CD4-positive, alpha-beta T cell (primary cell): ENCODE data around the gene SENP6. TPM values are rescaled to one million over a fixed set of nuclear protein-coding genes. Genes with fewer than 3 reads are reported as not detected.
"Not testable (repeated sequence)": the region's sequence is repeated elsewhere in the genome, so short reads cannot be mapped to it uniquely, and the experiment has no call there.

Experiments
- ATAC-seq: fragments of 200-7000 bp; cut with Tn5 transposase; one replicate; pipeline ENCODE4 v1.10.0; 2022; ENCODE audit warnings: mild to moderate bottlenecking; ENCODE audit not compliant: poor library complexity
- CTCF ChIA-PET: fragments of 350-600 bp; sonication (Branson Sonifier 250); formaldehyde crosslinking; loops from one replicate; lab custom pipeline; 2021; ENCODE audit warnings: antibody characterized with exemption, inconsistent platforms; lab: Charles Lee
- POLR2A ChIA-PET: fragments of 350-600 bp; sonication (Branson Sonifier 250); formaldehyde crosslinking; loops from one replicate; lab custom pipeline; 2021; ENCODE audit warnings: antibody characterized with exemption, inconsistent platforms; lab: Charles Lee
- DNase-seq, 14 experiments: peaks; one replicate each; pipeline ENCODE4 v3.0.0-alpha.2; 2013 to 2020; ENCODE audit warnings: mixed read lengths in 2 of 14
- H3K27ac ChIP-seq, 2 donors: one replicate each; pipeline versions ENCODE4 v1.5.1 to v1.7.0; 2013; ENCODE audit warnings: low read length in 2 of 2, low read depth in 1 of 2, mild to moderate bottlenecking in 1 of 2
- H3K27me3 ChIP-seq, 2 experiments: 1 replicate in 1 of 2; 2 replicates in 1 of 2; pipeline versions ENCODE4 v1.6.1 to v1.7.0; 2013; ENCODE audit warnings: low read length in 2 of 2, control low read depth in 1 of 2, mild to moderate bottlenecking in 1 of 2, moderate library complexity in 1 of 2; ENCODE audit not compliant: insufficient read depth in 2 of 2, control insufficient read depth in 1 of 2
- H3K36me3 ChIP-seq: one replicate; pipeline ENCODE4 v1.6.1; 2013; ENCODE audit warnings: low read length, control low read depth; ENCODE audit not compliant: insufficient read depth
- H3K4me1 ChIP-seq: one replicate; pipeline ENCODE4 v1.6.1; 2013; ENCODE audit warnings: low read length, control low read depth; ENCODE audit not compliant: insufficient read depth
- H3K4me3 ChIP-seq: one replicate; pipeline ENCODE4 v1.5.1; 2013; ENCODE audit warnings: mild to moderate bottlenecking, low read length, moderate library complexity
- H3K9me3 ChIP-seq, 2 experiments: 1 replicate in 1 of 2; 2 replicates in 1 of 2; pipeline versions ENCODE4 v1.6.1 to v1.7.0; 2013; ENCODE audit warnings: low read length in 2 of 2, mild to moderate bottlenecking in 2 of 2, control low read depth in 1 of 2, moderate library complexity in 1 of 2; ENCODE audit not compliant: control insufficient read depth in 1 of 2, insufficient read depth in 1 of 2
- H3K27ac Mint-ChIP-seq: one replicate; pipeline ENCODE4 v1.8.0; 2020; ENCODE audit warnings: mixed read lengths
- H3K27me3 Mint-ChIP-seq: one replicate; pipeline ENCODE4 v1.8.0; 2021; ENCODE audit warnings: mixed read lengths
- H3K36me3 Mint-ChIP-seq: one replicate; pipeline ENCODE4 v1.8.0; 2021; ENCODE audit warnings: low read depth, mixed read lengths
- H3K4me1 Mint-ChIP-seq: one replicate; pipeline ENCODE4 v1.8.0; 2021; ENCODE audit warnings: low read depth, mixed read lengths
- H3K4me3 Mint-ChIP-seq: one replicate; pipeline ENCODE4 v1.8.0; 2020; ENCODE audit warnings: mild to moderate bottlenecking, mixed read lengths
- H3K9me3 Mint-ChIP-seq: one replicate; pipeline ENCODE4 v1.8.0; 2020; ENCODE audit warnings: mixed read lengths
- CTCF ChIP-seq: fragments of 200-600 bp; IDR thresholded peaks from one replicate; pipeline ENCODE4 v1.8.0; 2022; ENCODE audit warnings: antibody characterized with exemption, mild to moderate bottlenecking
- intact Hi-C, 2 experiments: fragments of 100-400 bp; cut with DNase I in 1 of 2; cut with micrococcal nuclease in 1 of 2; formaldehyde crosslinking; loops; one replicate each; pipeline versions ENCODE4 v1.15.1 to v1.9.0; 2023 to 2025; cut with DNase I, micrococcal nuclease
- total RNA-seq, 174 experiments: library from RNA in 2 of 174; stranded (reverse) in 2 of 174; gene quantifications; one replicate each; pipeline ENCODE4 v1.2.3 and lab custom pipeline; 2021 to 2026

Gene SENP6
- total RNA-seq, 2 experiments from 2014 or later: 82.0 to 94.8 TPM

- POLR2A ChIA-PET: no interaction called here
- Mint-ChIP-seq H3K27me3 (no peaks in the 10 kb centered on the region), H3K36me3 (peaks cover 80% of the 10 kb centered on the region), H3K27ac (no peak overlapping the region), H3K4me1 (no peaks in the 10 kb centered on the region), H3K4me3 (no peak overlapping the region), H3K9me3 (no peaks in the 10 kb centered on the region)
- CTCF ChIA-PET: interaction anchor here (0.6 kb wide), 1 partner anchor 17 kb away, joined by 4 read pairs; no protein-coding TSS in a partner anchor
- ATAC-seq (no peak), DNase-seq (no peak)
- Histone ChIP-seq H3K27me3 (no peaks in the 10 kb centered on the region), H3K27ac (no peak overlapping the region), H3K4me3 (no peak overlapping the region), H3K4me1 (no peaks in the 10 kb centered on the region), H3K36me3 (peaks cover 56% of the 10 kb centered on the region), H3K9me3 (no peaks in the 10 kb centered on the region)
- intact Hi-C loops: no loop called here
- no peak for TF ChIP-seq CTCF
These were observed 72.2 kb downstream of the SENP6 start for GRCh38 chr6:75673884-75674283.

GRCh38 chr6:75676377-75676776, 74.7 kb downstream of the SENP6 start:
- no peak for TF ChIP-seq CTCF
- no peaks in the 10 kb centered on the region for H3K27me3 Mint-ChIP-seq
- no peaks in the 10 kb centered on the region for H3K4me1 ChIP-seq
- no peak for ATAC-seq
- H3K27ac Mint-ChIP-seq: no peak overlapping the region
- H3K4me3 Mint-ChIP-seq: no peak overlapping the region
- no peaks in the 10 kb centered on the region for H3K27me3 ChIP-seq
- H3K36me3 Mint-ChIP-seq: peaks cover 87% of the 10 kb centered on the region
- no peak overlapping the region for H3K27ac ChIP-seq
- peaks cover 5% of the 10 kb centered on the region for H3K9me3 Mint-ChIP-seq
- H3K9me3 ChIP-seq: peaks cover 2 to 4% of the 10 kb centered on the region in 2 experiments
- H3K36me3 ChIP-seq: peaks cover 66% of the 10 kb centered on the region
- DNase-seq: no peak
- intact Hi-C loops: no loop called here
- ChIA-PET POLR2A (no interaction called here), CTCF (no interaction called here)
- no peaks in the 10 kb centered on the region for H3K4me1 Mint-ChIP-seq
- H3K4me3 ChIP-seq: no peak overlapping the region

DNA sequence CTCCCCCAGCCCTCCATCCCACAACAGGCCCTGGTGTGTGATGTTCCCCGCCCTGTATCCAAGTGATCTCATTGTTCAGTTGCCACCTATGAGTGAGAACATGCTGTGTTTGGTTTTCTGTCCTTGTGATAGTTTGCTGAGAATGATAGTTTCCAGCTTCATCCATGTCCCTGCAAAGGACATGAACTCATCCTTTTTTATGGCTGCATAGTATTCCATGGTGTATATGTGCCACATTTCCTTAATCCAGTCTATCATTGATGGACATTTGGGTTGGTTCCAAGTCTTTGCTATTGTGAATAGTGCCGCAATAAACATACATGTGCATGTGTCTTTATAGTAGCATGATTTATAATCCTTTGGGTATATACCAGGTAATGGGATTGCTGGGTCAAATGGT, 80.9 kb downstream of the SENP6 start:
- DNase-seq, H3K27ac ChIP-seq, H3K9me3 ChIP-seq, H3K27me3 Mint-ChIP-seq, CTCF ChIA-PET, H3K4me3 ChIP-seq, H3K27me3 ChIP-seq, H3K4me1 ChIP-seq, intact Hi-C loops, H3K4me3 Mint-ChIP-seq, POLR2A ChIA-PET, H3K27ac Mint-ChIP-seq, H3K9me3 Mint-ChIP-seq, ATAC-seq: not testable (repeated sequence)
- H3K4me1 Mint-ChIP-seq: peaks cover 35% of the 10 kb centered on the region
- H3K36me3 Mint-ChIP-seq: peaks cover 100% of the 10 kb centered on the region
- peaks cover 53% of the 10 kb centered on the region for H3K36me3 ChIP-seq

DNA sequence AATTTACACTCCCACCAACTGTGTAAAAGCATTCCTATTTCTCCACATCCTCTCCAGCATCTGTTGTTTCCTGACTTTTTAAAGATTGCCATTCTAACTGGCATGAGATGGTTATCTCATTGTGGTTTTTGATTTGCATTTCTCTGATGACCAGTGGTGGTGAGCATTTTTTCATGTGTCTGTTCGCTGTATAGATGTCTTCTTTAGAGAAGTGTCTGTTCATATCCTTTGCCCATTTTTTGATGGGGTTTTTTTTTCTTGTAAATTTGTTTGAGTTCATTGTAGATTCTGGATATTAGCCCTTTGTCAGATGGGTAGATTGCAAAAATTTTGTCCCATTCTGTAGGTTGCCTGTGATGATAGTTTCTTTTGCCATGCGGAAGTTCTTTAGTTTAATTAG, 81.3 kb downstream of the SENP6 start:
- H3K27me3 ChIP-seq, H3K27me3 Mint-ChIP-seq, CTCF ChIA-PET, H3K9me3 ChIP-seq, H3K4me3 ChIP-seq, H3K27ac Mint-ChIP-seq, H3K4me1 ChIP-seq, POLR2A ChIA-PET, H3K9me3 Mint-ChIP-seq, H3K27ac ChIP-seq, ATAC-seq, H3K4me3 Mint-ChIP-seq, DNase-seq, intact Hi-C loops: not testable (repeated sequence)
- H3K4me1 Mint-ChIP-seq: peaks cover 40% of the 10 kb centered on the region
- peaks cover 48% of the 10 kb centered on the region for H3K36me3 ChIP-seq
- H3K36me3 Mint-ChIP-seq: peaks cover 100% of the 10 kb centered on the region

DNA sequence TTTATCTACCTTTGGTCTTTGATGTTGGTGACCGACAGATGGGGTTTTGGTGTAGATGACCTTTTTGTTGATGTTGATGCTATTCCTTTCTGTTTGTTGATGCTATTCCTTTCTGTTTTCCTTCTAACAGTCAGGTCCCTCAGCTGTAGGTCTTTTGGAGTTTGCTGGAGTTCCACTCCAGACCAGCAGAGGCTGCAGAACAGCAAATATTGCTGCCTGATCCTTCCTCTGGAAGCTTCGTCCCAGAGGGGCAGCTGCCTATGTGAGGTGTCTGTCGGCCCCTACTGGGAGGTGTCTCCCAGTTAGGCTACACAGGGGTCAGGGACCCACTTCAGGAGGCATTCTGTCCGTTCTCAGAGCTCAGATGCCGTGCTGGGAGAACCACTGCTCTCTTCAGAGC, 85.9 kb downstream of the SENP6 start:
- H3K9me3 Mint-ChIP-seq, H3K9me3 ChIP-seq, DNase-seq, H3K36me3 ChIP-seq, CTCF ChIA-PET, ATAC-seq, H3K27me3 Mint-ChIP-seq, H3K4me3 Mint-ChIP-seq, H3K4me1 ChIP-seq, H3K4me3 ChIP-seq, H3K27ac ChIP-seq, intact Hi-C loops, H3K27me3 ChIP-seq: not testable (repeated sequence)
- peaks cover 40% of the 10 kb centered on the region for H3K4me1 Mint-ChIP-seq
- H3K36me3 Mint-ChIP-seq: peaks cover 66% of the 10 kb centered on the region
- POLR2A ChIA-PET: interaction anchor here (0.6 to 0.7 kb wide), 2 partner anchors 31 to 382 kb away, joined by 3 to 4 read pairs; no protein-coding TSS in a partner anchor
- peak overlapping the region; percentile 15 for H3K27ac Mint-ChIP-seq

GRCh38 chr6:75687937-75688336, 86.3 kb downstream of the SENP6 start:
- H3K36me3 ChIP-seq, H3K9me3 Mint-ChIP-seq, H3K27ac Mint-ChIP-seq, intact Hi-C loops, H3K27me3 Mint-ChIP-seq, CTCF ChIA-PET, H3K4me3 Mint-ChIP-seq, H3K9me3 ChIP-seq, H3K27me3 ChIP-seq, H3K27ac ChIP-seq, H3K4me1 ChIP-seq, H3K4me3 ChIP-seq, ATAC-seq: not testable (repeated sequence)
- peaks cover 62% of the 10 kb centered on the region for H3K36me3 Mint-ChIP-seq
- peaks cover 39% of the 10 kb centered on the region for H3K4me1 Mint-ChIP-seq
- POLR2A ChIA-PET: interaction anchor here (0.6 kb wide), 1 partner anchor 383 kb away, joined by 3 read pairs; no protein-coding TSS in a partner anchor
- DNase-seq: peak in 1 of 14 experiments; percentile 10
